Progenitor cell of endocrine pancreas (in vitro differentiated cells): ENCODE measurements around the gene NBAS. TPM values are rescaled to one million over a fixed set of nuclear protein-coding genes. Genes with fewer than 3 reads are reported as not detected.

Experiments used
- DNase-seq: peaks from one replicate; pipeline ENCODE4 v3.0.0; 2021; ENCODE audit warnings: low spot score; ENCODE audit not compliant: unreplicated experiment
- H3K27ac Mint-ChIP-seq: 2 replicates; pipeline ENCODE4 v1.8.0; 2021; ENCODE audit warnings: mild to moderate bottlenecking, moderate library complexity, mixed read lengths
- H3K27me3 Mint-ChIP-seq: 2 replicates; pipeline ENCODE4 v1.8.0; 2021; ENCODE audit warnings: mixed read lengths
- H3K36me3 Mint-ChIP-seq: 2 replicates; pipeline ENCODE4 v1.8.0; 2022; ENCODE audit warnings: mixed read lengths; ENCODE audit not compliant: insufficient read depth
- H3K4me1 Mint-ChIP-seq: 2 replicates; pipeline ENCODE4 v1.8.0; 2021; ENCODE audit warnings: low read depth, mixed read lengths
- H3K4me3 Mint-ChIP-seq: 2 replicates; pipeline ENCODE4 v1.8.0; 2021; ENCODE audit warnings: low read depth, mild to moderate bottlenecking, moderate library complexity, mixed read lengths
- H3K9me3 Mint-ChIP-seq: 2 replicates; pipeline ENCODE4 v1.8.0; 2021; ENCODE audit warnings: low read depth, mixed read lengths
- CTCF ChIP-seq: fragments of 200-600 bp; sonication (generic); IDR thresholded peaks from one replicate; pipeline ENCODE4 v1.5.0; 2021; ENCODE audit warnings: antibody characterized with exemption, mild to moderate bottlenecking; ENCODE audit not compliant: unreplicated experiment
- total RNA-seq: library from RNA; stranded (reverse); gene quantifications from 2 replicates; pipeline ENCODE4 v1.2.1, GENCODE V29; 2021

The NBAS gene
- total RNA-seq, 1 donor from 2014 or later, result 63.0 TPM

DNA sequence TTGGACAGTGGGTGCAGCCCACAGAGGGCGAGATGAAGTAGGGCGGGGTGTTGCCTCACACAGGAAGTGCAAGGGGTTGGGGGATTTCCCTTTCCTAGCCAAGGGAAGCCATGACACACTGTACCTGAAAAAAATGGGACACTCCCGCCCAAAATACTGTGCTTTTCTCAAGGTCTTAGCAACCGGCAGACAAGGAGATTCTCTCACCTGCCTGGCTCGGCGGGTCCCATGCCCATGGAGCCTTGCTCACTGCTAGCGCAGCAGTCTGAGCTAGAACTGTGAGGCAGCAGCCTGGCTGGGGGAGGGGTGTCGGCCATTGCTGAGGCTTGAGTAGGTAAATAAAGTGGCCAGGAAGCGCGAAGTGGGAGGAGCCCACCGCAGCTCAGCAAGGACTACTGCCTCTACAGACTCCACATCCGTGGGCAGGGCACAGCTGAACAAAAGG is 244.7 kb downstream of the NBAS start:
- DNase-seq, result no peak
- TF ChIP-seq CTCF, result no peak

GRCh38 chr2:15315411-15315810 is 245.7 kb downstream of the NBAS start:
- H3K27ac Mint-ChIP-seq, result no peak overlapping the region
- peaks cover 25% of the 10 kb centered on the region for H3K9me3 Mint-ChIP-seq
- no peaks in the 10 kb centered on the region for H3K27me3 Mint-ChIP-seq
- H3K4me1 Mint-ChIP-seq, result peaks cover 3% of the 10 kb centered on the region
- H3K36me3 Mint-ChIP-seq, result peaks cover 36% of the 10 kb centered on the region
- no peak overlapping the region for H3K4me3 Mint-ChIP-seq
- DNase-seq, result no peak
- no peak for TF ChIP-seq CTCF

More for the DNA sequence above, 244.7 kb downstream of the NBAS start:
- Mint-ChIP-seq H3K36me3 (peaks cover 39% of the 10 kb centered on the region), H3K4me3 (no peak overlapping the region), H3K27me3 (no peaks in the 10 kb centered on the region), H3K27ac (no peak overlapping the region), H3K4me1 (peaks cover 3% of the 10 kb centered on the region), H3K9me3 (peaks cover 27% of the 10 kb centered on the region)

DNA sequence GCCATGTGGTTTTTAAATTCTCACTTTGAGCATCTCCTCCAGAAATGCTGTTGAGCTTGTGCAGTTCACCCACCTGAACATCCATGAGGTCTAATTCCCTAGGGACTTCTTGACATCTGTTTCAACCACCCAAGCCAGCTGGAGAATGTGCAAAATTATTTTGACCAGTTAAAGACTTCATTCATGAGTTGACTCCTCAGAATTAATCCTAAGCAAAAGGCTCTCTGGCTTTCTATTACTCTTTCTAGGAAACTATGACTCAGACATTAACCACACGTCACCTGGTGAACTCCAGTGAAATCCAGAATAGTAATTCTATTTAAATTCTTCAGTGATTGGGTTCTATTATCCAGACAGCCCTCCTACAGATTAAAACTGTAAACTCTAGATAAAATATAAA is 247.5 kb downstream of the NBAS start:
- Mint-ChIP-seq H3K9me3 (peaks cover 14% of the 10 kb centered on the region), H3K27ac (no peak overlapping the region), H3K4me3 (no peak overlapping the region), H3K4me1 (peaks cover 3% of the 10 kb centered on the region), H3K36me3 (peaks cover 19% of the 10 kb centered on the region), H3K27me3 (no peaks in the 10 kb centered on the region)
- DNase-seq, result no peak
- no peak for TF ChIP-seq CTCF

DNA sequence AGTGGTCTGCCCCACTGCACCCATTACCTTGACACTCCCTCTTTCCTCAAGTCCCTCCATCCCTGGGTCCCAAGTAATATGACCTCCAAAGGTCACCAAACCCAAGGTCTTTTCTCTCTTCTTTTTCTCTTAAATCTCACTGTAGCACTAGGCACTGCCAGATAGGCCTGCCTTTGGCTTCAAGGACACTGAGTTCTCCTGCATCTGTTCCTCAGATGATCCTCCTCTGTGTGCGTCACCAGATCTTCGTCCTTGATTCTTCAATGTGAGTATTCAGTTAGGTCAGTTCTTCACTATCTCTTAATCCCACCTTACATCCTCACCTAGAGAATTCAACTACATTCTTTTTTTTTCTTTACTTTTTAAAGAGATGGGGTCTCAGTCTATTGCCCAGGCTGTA is 249.2 kb downstream of the NBAS start:
- TF ChIP-seq CTCF, result no peak
- Mint-ChIP-seq H3K36me3 (peaks cover 5% of the 10 kb centered on the region), H3K4me3 (no peak overlapping the region), H3K4me1 (peaks cover 3% of the 10 kb centered on the region), H3K9me3 (peaks cover under 1% of the 10 kb centered on the region), H3K27ac (peak overlapping the region; percentile 12), H3K27me3 (no peaks in the 10 kb centered on the region)
- DNase-seq, result no peak

DNA sequence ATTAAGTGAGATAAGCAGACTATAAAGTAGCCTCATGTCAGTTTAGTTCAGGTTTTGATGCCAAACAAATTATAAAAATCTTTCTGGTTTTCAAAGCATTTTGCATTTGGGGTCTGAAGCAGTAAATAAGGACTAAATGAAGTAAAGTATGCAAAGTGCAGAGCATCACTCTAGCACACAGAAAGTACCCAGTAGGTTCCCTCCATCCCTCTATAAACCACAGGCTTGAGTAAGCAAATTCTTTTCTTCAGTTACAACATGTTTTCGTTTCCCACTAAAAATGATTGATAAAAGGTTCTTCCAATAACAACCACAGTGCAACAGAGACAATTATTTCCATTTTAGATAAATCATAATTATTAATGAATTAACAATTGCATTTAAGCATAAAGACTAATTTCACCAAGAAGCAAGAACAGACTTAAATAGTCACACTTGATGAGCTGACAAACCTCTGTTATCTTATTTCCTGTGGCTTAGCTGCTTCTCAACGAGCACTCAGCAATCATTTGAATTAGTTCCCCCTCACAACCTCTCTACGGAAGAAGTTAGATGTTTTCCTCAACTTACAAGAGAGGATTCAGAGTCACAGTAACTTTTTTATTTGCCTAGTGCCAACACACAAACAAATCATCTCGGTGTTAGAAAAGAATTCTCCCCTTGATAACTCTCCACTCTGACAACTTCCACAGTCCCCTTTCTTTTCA is 249.8 kb downstream of the NBAS start:
- peaks cover 3% of the 10 kb centered on the region for H3K4me1 Mint-ChIP-seq
- H3K27me3 Mint-ChIP-seq, result no peaks in the 10 kb centered on the region
- TF ChIP-seq CTCF, result no peak
- no peak overlapping the region for H3K4me3 Mint-ChIP-seq
- no peaks in the 10 kb centered on the region for H3K9me3 Mint-ChIP-seq
- no peak overlapping the region for H3K27ac Mint-ChIP-seq
- no peak for DNase-seq
- H3K36me3 Mint-ChIP-seq, result peaks cover 2% of the 10 kb centered on the region
